ENCODE results near the gene CCDC87.

DNA sequence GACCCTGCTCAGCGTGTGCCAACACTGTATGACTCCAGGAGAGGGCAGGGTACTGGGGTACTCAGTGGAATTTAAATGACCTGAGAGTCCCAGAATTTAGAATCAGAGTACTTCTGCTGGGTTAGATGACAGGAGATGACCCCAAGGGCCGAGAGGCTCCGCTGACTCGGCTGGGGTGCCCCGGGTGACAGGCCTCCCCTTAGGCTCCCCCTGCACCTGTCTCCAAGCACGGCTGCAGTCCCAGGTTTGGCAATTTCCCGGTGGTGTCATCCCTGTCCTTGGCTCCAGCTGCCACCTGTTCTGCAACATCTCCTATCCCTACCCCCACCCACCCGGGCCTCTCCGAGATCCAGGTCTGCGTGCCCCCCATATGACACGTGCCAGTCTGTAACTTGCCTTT, 44.8 kb downstream of the CCDC87 start:
- TF ChIP-seq, protein P1, sequence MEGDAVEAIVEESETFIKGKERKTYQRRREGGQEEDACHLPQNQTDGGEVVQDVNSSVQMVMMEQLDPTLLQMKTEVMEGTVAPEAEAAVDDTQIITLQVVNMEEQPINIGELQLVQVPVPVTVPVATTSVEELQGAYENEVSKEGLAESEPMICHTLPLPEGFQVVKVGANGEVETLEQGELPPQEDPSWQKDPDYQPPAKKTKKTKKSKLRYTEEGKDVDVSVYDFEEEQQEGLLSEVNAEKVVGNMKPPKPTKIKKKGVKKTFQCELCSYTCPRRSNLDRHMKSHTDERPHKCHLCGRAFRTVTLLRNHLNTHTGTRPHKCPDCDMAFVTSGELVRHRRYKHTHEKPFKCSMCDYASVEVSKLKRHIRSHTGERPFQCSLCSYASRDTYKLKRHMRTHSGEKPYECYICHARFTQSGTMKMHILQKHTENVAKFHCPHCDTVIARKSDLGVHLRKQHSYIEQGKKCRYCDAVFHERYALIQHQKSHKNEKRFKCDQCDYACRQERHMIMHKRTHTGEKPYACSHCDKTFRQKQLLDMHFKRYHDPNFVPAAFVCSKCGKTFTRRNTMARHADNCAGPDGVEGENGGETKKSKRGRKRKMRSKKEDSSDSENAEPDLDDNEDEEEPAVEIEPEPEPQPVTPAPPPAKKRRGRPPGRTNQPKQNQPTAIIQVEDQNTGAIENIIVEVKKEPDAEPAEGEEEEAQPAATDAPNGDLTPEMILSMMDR (IDR thresholded peaks at IDR 0.05) = no peak
- no peak for TF ChIP-seq POLR2A (IDR thresholded peaks at IDR 0.05)

Data from ovary (tissue), 3 donors.